HepG2 (cell line): ENCODE measurements around the gene TCFL5. TPM values are rescaled to one million over a fixed set of nuclear protein-coding genes. Genes with fewer than 3 reads are reported as not detected.

Experiments used
- ATAC-seq: fragments of 200-7000 bp; cut with Tn5 transposase; 3 replicates; pipeline ENCODE4 v1.9.1; 2020; ENCODE audit warnings: mild to moderate bottlenecking, moderate library complexity
- BruUV-seq: library from RNA; stranded (reverse); fragments of 400-500 nt; replicated peaks from 2 replicates; lab custom pipeline; 2021; lab: Mats Ljungman, UMichigan
- CTCF ChIA-PET: fragments of 300-600 bp; formaldehyde crosslinking; extraction: SDS; loops from one replicate; lab custom pipeline; 2021; ENCODE audit warnings: low total read pairs, inconsistent platforms, low intra/inter-chr PET ratio; lab: Yijun Ruan, JAX
- POLR2A ChIA-PET: fragments of 350-600 bp; sonication (Branson Sonifier 250); formaldehyde crosslinking; loops from one replicate; lab custom pipeline; 2020; ENCODE audit warnings: antibody characterized with exemption, inconsistent platforms; lab: Yijun Ruan, JAX
- DNase-seq: peaks from one replicate; pipeline ENCODE4 v3.0.0-alpha.2; 2015; ENCODE audit warnings: low spot score
- FAIRE-seq: peaks from 3 replicates; lab custom pipeline; 2011; peaks lifted over from hg19 to GRCh38; lab: Jason Lieb, UNC
- H2AFZ ChIP-seq: one replicate; pipeline ENCODE4 v1.6.1; 2011; ENCODE audit warnings: low read length, inconsistent platforms
- H3K27ac ChIP-seq: fragments of 300-600 bp; 3 replicates; pipeline ENCODE4 v1.8.0; 2011; ENCODE audit warnings: mixed run types, mild to moderate bottlenecking, mixed read lengths, low read length, inconsistent platforms; ENCODE audit not compliant: insufficient read depth; ENCODE audit errors: extremely low read length
- H3K27me3 ChIP-seq, 2 experiments: fragments of 200-600 bp in 1 of 2; 2 replicates in 1 of 2; 3 replicates in 1 of 2; pipeline versions ENCODE4 v1.6.0 to v1.8.0; 2011; ENCODE audit warnings: low read length in 2 of 2, mild to moderate bottlenecking in 2 of 2, moderate library complexity in 2 of 2, inconsistent platforms in 1 of 2; ENCODE audit not compliant: insufficient read depth in 2 of 2, control insufficient read depth in 1 of 2
- H3K36me3 ChIP-seq, 2 experiments: fragments of 200-600 bp in 1 of 2; replicated peaks in 1 of 2; 2 replicates in 1 of 2; 3 replicates in 1 of 2; pipeline versions ENCODE4 v1.5.1 to v1.8.0; 2011; ENCODE audit warnings: low read length in 2 of 2, inconsistent platforms in 1 of 2; ENCODE audit not compliant: insufficient read depth in 2 of 2, control insufficient read depth in 1 of 2
- H3K4me1 ChIP-seq: 2 replicates; pipeline ENCODE4 v1.5.1; 2012; ENCODE audit warnings: low read length, inconsistent platforms; ENCODE audit not compliant: insufficient read depth
- H3K4me2 ChIP-seq: 2 replicates; pipeline ENCODE4 v1.6.0; 2011; ENCODE audit warnings: low read depth, low read length, inconsistent platforms
- H3K4me3 ChIP-seq, 3 experiments: fragments of 200-600 bp in 1 of 3; sonication (generic), shearing (Covaris generic) in 1 of 3; replicated peaks in 1 of 3; 2 replicates each; pipeline ENCODE4 v1.5.1; 2011 to 2016; ENCODE audit warnings: low read length in 3 of 3, inconsistent platforms in 2 of 3, low read depth in 2 of 3, mild to moderate bottlenecking in 2 of 3, control low read depth in 1 of 3, mixed read lengths in 1 of 3; ENCODE audit not compliant: insufficient read depth in 1 of 3
- H3K79me2 ChIP-seq: one replicate; pipeline ENCODE4 v1.6.1; 2011; ENCODE audit warnings: low read length, inconsistent platforms; ENCODE audit not compliant: insufficient read depth
- H3K9ac ChIP-seq: 2 replicates; pipeline ENCODE4 v1.6.0; 2011; ENCODE audit warnings: mild to moderate bottlenecking, low read depth, low read length, inconsistent platforms; ENCODE audit not compliant: insufficient read depth
- H3K9me3 ChIP-seq: 2 replicates; pipeline ENCODE4 v1.5.1; 2012; ENCODE audit warnings: mild to moderate bottlenecking, low read length
- H4K20me1 ChIP-seq: 2 replicates; pipeline ENCODE4 v1.6.0; 2011; ENCODE audit warnings: inconsistent platforms, mild to moderate bottlenecking, low read length, moderate library complexity; ENCODE audit not compliant: insufficient read depth
- AGO2 ChIP-seq: fragments of 200-400 bp; formaldehyde crosslinking; optimal IDR thresholded peaks from 2 replicates; pipeline ENCODE3; 2017; ENCODE audit warnings: mild to moderate bottlenecking, low read depth, low read length, moderate library complexity
- FOXP1 ChIP-seq, 2 experiments: fragments of 450-650 bp in 1 of 2; IDR thresholded peaks; 2 replicates each; pipeline ENCODE4 v1.6.1; 2017 to 2018; ENCODE audit warnings: antibody characterized with exemption in 1 of 2
- MYPOP ChIP-seq: sonication (generic); formaldehyde crosslinking; IDR thresholded peaks from 2 replicates; pipeline ENCODE4 v1.8.1; 2023; ENCODE audit warnings: mild to moderate bottlenecking, moderate library complexity, missing genetic modification reagents
- SIN3A ChIP-seq: IDR thresholded peaks from 2 replicates; pipeline ENCODE4 v1.6.1; 2011; ENCODE audit warnings: low read depth, mild to moderate bottlenecking, control low read depth, low read length, borderline replicate concordance
- TEAD2 ChIP-seq: sonication (generic); formaldehyde crosslinking; IDR thresholded peaks from 2 replicates; pipeline ENCODE4 v1.9.0; 2021; ENCODE audit warnings: missing genetic modification reagents
- ZBTB34 ChIP-seq: sonication (generic); formaldehyde crosslinking; IDR thresholded peaks from 2 replicates; pipeline ENCODE4 v1.8.0; 2022; ENCODE audit warnings: mild to moderate bottlenecking, missing genetic modification reagents
- ZNF598 ChIP-seq: sonication (generic); formaldehyde crosslinking; IDR thresholded peaks from 2 replicates; pipeline ENCODE4 v1.5.1; 2020; ENCODE audit warnings: mild to moderate bottlenecking, missing genetic modification reagents, borderline replicate concordance
- WGBS: methylation state at CpG from one replicate; pipeline ENCODE4 v1.1.6; 2017; ENCODE audit warnings: low lambda C conversion rate; 5-methylcytosine and 5-hydroxymethylcytosine counted together
- in situ Hi-C: cut with HindIII; loops from 2 replicates; pipeline ENCODE4 v1.10.0; 2017; ENCODE audit warnings: low pct_unique_long_range_greater_than_20kb; ENCODE audit not compliant: extremely low pct_ligation_motif_present
- intact Hi-C: fragments of 100-400 bp; cut with micrococcal nuclease; formaldehyde crosslinking; loops from one replicate; pipeline ENCODE4 v1.10.0; 2022; ENCODE audit not compliant: unreplicated experiment
- polyA plus RNA-seq, 8 experiments: library from polyadenylated mRNA; depleted of rRNA in 3 of 8; stranded (reverse) in 7 of 8; unstranded in 1 of 8; fragments of >200 nt; fragmentation: Illumina TruSeq in 4 of 8; extraction: Trizol in 4 of 8; gene quantifications; 2 replicates each; pipeline versions ENCODE4 v1.2.1 to v1.2.3, GENCODE V29; 2011 to 2016; ENCODE audit warnings: low read depth in 4 of 8, missing spikeins in 1 of 8, mixed read lengths in 1 of 8; ENCODE audit not compliant: insufficient read depth in 1 of 8
- total RNA-seq, 5 experiments: library from RNA; depleted of rRNA; stranded (reverse); fragments of >200 nt; fragmentation: Illumina TruSeq; extraction: Trizol; gene quantifications; 2 replicates each; pipeline ENCODE4 v1.2.3, GENCODE V29; 2016; ENCODE audit warnings: low read depth in 1 of 5

TCFL5 gene
- total and polyA plus RNA-seq, 2 of the 13 experiments (the other 11 are each of a cell fraction or from before 2014, with no cell fraction given), result 14.8 to 20.0 TPM

GRCh38 chr20:62852196-62852595, 9.4 kb downstream of the TCFL5 start:
- FAIRE-seq, result no peak

More at GRCh38 chr20:62852196-62852595, 9.4 kb downstream of the TCFL5 start:
- no peak overlapping the region for H3K4me2 ChIP-seq
- DNase-seq (no peak), ATAC-seq (peak; percentile 15; the same call in 1 of the 3 replicates)
- no peaks in the 10 kb centered on the region for H3K4me1 ChIP-seq
- no peaks in the 10 kb centered on the region for H3K79me2 ChIP-seq
- peaks cover 19 to 50% of the 10 kb centered on the region in 2 experiments for H3K36me3 ChIP-seq
- BruUV-seq, result no TSS peak
- no peak overlapping the region for H3K4me3 ChIP-seq
- H3K9ac ChIP-seq, result no peak overlapping the region
- 97% methylated on average over 7 of the region's 8 CpGs for WGBS
- no peak overlapping the region for H3K27ac ChIP-seq
- TF ChIP-seq FOXP1 (IDR thresholded peaks at IDR 0.05) (no peak), FOXP1 (CRISPR knock-in tag; IDR thresholded peaks at IDR 0.05) (no peak), ZBTB34 (no peak), ZNF598 (CRISPR knock-in tag) (no peak), MYPOP (CRISPR knock-in tag) (no peak), SIN3A (no peak), AGO2 (peak; percentile 50), TEAD2 (no peak)
- CTCF ChIA-PET, result no interaction called here
- in situ Hi-C loops (no loop called here), intact Hi-C loops (no loop called here)
- no peaks in the 10 kb centered on the region for H4K20me1 ChIP-seq
- POLR2A ChIA-PET, result no interaction called here
- H3K9me3 ChIP-seq, result no peaks in the 10 kb centered on the region
- no peak overlapping the region for H2AFZ ChIP-seq
- H3K27me3 ChIP-seq, result no peaks in the 10 kb centered on the region
